Activated CD8-positive, alpha-beta memory T cell treated with anti-CD3 and anti-CD28 coated beads, Interleukin-2, amount 10 ng/mL, durations not matched to agents 7 days and 5 days (primary cell): ENCODE data around the gene MRAP. TPM values are rescaled to one million over a fixed set of nuclear protein-coding genes. Genes with fewer than 3 reads are reported as not detected.
"Not testable (repeated sequence)": the region's sequence is repeated elsewhere in the genome, so short reads cannot be mapped to it uniquely, and the experiment has no call there.

Experiments used
- ATAC-seq: fragments of 150-1000 bp; cut with Tn5 transposase; one replicate; pipeline ENCODE4 v1.10.0; 2021; ENCODE audit warnings: moderate library complexity
- CTCF ChIA-PET: fragments of 350-600 bp; sonication (Branson Sonifier 250); formaldehyde crosslinking; loops from one replicate; lab custom pipeline; 2021; ENCODE audit warnings: antibody characterized with exemption; lab: Charles Lee
- DNase-seq: peaks from one replicate; pipeline ENCODE4 v3.0.0-alpha.2; 2020
- H3K27ac Mint-ChIP-seq: one replicate; pipeline ENCODE4 v1.8.0; 2021; ENCODE audit warnings: mild to moderate bottlenecking, mixed read lengths
- H3K27me3 Mint-ChIP-seq: one replicate; pipeline ENCODE4 v1.8.0; 2021; ENCODE audit warnings: mixed read lengths
- H3K36me3 Mint-ChIP-seq: one replicate; pipeline ENCODE4 v1.8.0; 2021; ENCODE audit warnings: mild to moderate bottlenecking, mixed read lengths
- H3K4me1 Mint-ChIP-seq: one replicate; pipeline ENCODE4 v1.8.0; 2021; ENCODE audit warnings: mixed read lengths
- H3K4me3 Mint-ChIP-seq: one replicate; pipeline ENCODE4 v1.8.0; 2021; ENCODE audit warnings: mild to moderate bottlenecking, moderate library complexity, mixed read lengths
- H3K9me3 Mint-ChIP-seq: one replicate; pipeline ENCODE4 v1.8.0; 2022; ENCODE audit warnings: low read depth, mixed read lengths
- total RNA-seq, 2 experiments: library from RNA; stranded (reverse); gene quantifications; one replicate each; pipeline ENCODE4 v1.2.3, GENCODE V29; 2021

The MRAP gene
- total RNA-seq, 2 experiments from 2014 or later: not detected

DNA sequence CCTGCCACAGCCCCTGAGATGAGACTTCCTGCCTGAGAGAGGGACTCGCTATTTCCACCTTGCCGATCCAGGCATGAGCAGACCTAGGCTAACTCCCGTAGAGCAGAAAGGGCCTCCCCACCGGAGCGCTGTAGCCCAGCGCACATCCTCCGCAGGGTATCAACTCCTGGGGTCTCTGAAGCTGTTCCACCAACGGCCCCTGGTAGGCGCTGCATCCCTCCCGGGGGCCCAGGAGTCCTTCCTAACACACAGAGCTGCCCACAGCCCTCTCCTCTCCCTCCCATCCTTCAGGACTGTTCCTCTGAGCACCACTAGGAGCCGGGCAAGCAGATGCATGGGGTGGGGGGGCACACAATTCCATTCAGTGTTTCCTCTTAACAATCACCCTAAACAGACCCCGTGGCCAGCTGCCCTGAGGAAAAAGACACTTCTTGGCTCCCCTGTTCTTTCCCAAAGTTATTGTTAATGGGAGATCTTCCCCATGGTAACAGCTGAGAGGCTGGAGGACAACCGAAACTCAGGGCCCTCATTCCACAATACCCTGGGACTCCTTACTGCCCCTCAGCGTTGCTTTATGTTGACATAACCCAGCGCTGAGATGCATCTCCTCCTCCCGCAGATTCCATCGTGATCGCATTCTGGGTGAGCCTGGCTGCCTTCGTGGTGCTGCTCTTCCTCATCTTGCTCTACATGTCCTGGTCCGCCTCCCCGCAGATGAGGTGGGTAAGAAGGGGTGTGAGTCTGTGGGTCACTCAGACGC is 7.5 kb downstream of the MRAP start:
- DNase-seq (peak; percentile 34), ATAC-seq (no peak)
- H3K4me3 Mint-ChIP-seq: no peak overlapping the region
- peaks cover 7% of the 10 kb centered on the region for H3K36me3 Mint-ChIP-seq
- no peaks in the 10 kb centered on the region for H3K9me3 Mint-ChIP-seq
- no peak overlapping the region for H3K27ac Mint-ChIP-seq
- CTCF ChIA-PET: no interaction called here
- no peaks in the 10 kb centered on the region for H3K27me3 Mint-ChIP-seq
- peaks cover 5% of the 10 kb centered on the region for H3K4me1 Mint-ChIP-seq

DNA sequence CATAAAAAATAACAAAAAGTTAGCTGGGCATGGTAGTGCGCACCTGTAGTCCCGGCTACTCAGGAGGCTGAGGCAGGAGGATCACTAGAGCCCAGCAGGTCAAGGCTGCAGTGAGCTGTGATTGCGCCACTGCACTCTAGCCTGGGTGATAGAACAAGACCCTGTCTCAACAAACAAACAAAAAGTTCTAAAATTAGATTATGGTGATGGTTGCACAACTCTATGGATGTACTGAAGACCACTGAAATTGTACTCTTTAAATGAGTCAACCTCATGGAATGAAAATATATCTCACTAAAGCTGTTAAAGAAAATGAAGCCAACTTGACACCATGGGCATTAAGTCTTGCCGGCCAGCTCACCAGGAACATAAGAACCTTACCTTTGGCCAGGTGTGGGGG is 9.1 kb downstream of the MRAP start:
- CTCF ChIA-PET: interaction anchor here (0.7 kb wide), 1 partner anchor 124 kb away, joined by 3 read pairs; no protein-coding TSS in a partner anchor
- Mint-ChIP-seq H3K9me3 (no peaks in the 10 kb centered on the region), H3K27ac (no peak overlapping the region), H3K36me3 (peaks cover 7% of the 10 kb centered on the region), H3K4me3 (no peak overlapping the region), H3K4me1 (peaks cover 5% of the 10 kb centered on the region), H3K27me3 (no peaks in the 10 kb centered on the region)
- DNase-seq (no peak), ATAC-seq (no peak)

DNA sequence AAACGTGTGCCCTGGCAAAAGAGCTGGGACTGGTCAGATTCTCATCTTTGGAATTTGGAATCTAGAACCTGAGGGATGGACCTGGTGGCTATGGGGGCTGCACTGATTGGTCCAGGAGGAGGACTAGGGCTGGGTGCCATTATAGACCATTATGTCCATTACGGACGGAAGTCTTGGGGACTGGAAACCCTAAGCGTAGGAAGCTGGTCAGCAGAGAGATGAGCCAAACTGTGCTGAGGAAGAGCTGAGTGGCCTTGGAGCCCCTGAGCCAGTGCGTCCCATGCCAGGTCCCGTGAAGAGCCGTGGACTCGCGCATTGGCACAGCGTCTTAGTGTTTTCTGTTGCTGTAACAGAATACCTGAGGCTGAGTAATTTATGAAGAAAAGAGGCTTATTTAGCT is 10.0 kb downstream of the MRAP start:
- no peak for ATAC-seq
- peak overlapping the region; percentile 46 for H3K27ac Mint-ChIP-seq

DNA sequence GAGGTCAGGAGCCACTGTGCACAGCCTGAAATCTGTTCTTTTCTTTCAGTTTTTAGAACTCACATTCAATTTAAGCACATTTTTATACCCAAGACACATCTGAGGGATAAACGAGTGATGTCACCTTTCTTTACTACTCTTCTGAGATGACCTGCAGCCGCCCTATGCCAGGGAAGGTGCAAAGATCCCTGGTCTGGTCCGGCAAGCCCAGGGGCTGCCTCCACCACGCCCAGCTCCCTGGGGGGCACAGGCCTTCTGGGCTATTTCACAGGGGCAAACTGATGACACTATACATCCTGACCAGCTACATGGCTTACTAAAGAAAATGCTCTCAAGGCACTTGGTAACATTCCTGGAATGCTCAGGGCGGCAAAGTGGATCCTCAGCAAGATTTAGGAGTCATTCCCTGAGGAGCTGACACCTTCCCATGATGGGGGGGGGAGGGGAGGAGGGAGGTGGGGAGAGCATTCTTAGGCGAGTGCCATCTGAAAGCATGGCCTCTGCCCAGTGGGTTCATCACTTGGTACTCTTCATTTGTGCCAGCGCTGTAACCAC is 11.3 kb downstream of the MRAP start:
- Mint-ChIP-seq H3K4me1 (peaks cover 5% of the 10 kb centered on the region), H3K4me3 (no peak overlapping the region), H3K27me3 (no peaks in the 10 kb centered on the region), H3K9me3 (no peaks in the 10 kb centered on the region), H3K27ac (no peak overlapping the region), H3K36me3 (peaks cover 11% of the 10 kb centered on the region)
- CTCF ChIA-PET: no interaction called here
- ATAC-seq (no peak), DNase-seq (peak; percentile 38)

More for the DNA sequence above, 10.0 kb downstream of the MRAP start:
- DNase-seq: peak; percentile 5
- Mint-ChIP-seq H3K4me3 (no peak overlapping the region), H3K4me1 (peaks cover 5% of the 10 kb centered on the region), H3K9me3 (no peaks in the 10 kb centered on the region), H3K27me3 (no peaks in the 10 kb centered on the region), H3K36me3 (peaks cover 9% of the 10 kb centered on the region)
- CTCF ChIA-PET: no interaction called here

DNA sequence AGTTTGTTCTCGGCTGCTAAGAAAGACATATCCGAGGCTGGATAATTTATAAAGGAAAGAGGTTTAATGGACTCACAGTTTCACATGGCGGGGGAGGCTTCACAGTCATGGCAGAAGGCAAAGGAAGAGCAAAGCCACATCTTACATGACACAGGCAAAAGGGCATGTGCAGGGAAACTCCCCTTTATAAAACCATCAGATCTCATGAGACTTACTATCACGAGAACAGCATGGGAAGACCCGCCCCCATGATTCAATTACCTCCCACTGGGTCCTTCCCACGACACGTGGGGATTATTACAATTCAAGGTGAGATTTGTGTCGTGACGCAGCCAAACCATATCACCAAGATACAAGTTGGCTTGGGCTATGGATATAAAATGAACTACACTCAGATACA is 12.3 kb downstream of the MRAP start:
- ATAC-seq, H3K9me3 Mint-ChIP-seq, H3K4me3 Mint-ChIP-seq, H3K27me3 Mint-ChIP-seq, CTCF ChIA-PET, H3K27ac Mint-ChIP-seq, H3K4me1 Mint-ChIP-seq: not testable (repeated sequence)
- DNase-seq: peak; percentile 28
- peaks cover 11% of the 10 kb centered on the region for H3K36me3 Mint-ChIP-seq

DNA sequence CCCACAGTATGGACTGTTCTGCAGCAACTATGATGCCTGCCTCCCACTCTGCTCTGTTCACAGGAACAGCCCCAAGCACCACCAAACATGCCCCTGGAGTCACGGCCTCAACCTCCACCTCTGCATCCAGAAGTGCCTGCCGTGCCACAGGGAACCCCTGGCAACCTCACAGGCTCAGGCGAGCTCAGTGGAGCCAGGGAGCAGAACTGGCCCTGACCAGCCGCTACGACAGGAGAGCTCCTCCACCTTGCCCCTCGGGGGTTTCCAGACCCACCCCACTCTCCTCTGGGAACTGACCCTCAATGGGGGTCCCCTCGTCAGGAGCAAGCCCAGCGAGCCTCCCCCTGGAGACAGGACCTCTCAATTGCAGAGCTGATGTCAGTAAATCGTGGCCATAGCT is 13.0 kb downstream of the MRAP start:
- DNase-seq: peak; percentile 23
- CTCF ChIA-PET: no interaction called here
- H3K27me3 Mint-ChIP-seq: no peaks in the 10 kb centered on the region
- no peak overlapping the region for H3K27ac Mint-ChIP-seq
- no peak overlapping the region for H3K4me3 Mint-ChIP-seq
- H3K36me3 Mint-ChIP-seq: peaks cover 11% of the 10 kb centered on the region
- ATAC-seq: no peak
- no peaks in the 10 kb centered on the region for H3K9me3 Mint-ChIP-seq
- no peaks in the 10 kb centered on the region for H3K4me1 Mint-ChIP-seq

DNA sequence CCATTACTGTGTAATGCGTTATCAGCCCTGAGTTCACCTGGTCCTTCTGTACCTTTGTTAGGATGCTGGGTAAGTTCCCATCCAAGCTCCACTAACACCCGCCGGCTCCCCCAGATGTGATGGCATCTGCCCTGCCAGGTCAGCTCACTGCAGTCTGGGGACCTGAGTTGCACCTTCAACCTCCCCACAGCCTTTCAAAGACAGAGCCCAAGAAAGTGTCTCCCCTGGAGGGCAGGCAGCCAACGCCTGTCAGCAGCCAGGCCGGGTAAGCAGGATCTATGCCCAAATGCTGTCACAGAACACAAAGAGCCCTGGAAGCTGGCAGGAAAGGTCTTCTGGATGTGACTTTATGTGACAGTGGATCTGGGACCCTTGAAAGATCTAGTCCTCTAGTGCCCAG is 13.7 kb downstream of the MRAP start:
- Mint-ChIP-seq H3K27me3 (no peaks in the 10 kb centered on the region), H3K27ac (no peak overlapping the region), H3K9me3 (no peaks in the 10 kb centered on the region), H3K36me3 (peaks cover 7% of the 10 kb centered on the region), H3K4me1 (no peaks in the 10 kb centered on the region), H3K4me3 (no peak overlapping the region)
- no peak for ATAC-seq
- CTCF ChIA-PET: no interaction called here
- peak; percentile 32 for DNase-seq

DNA sequence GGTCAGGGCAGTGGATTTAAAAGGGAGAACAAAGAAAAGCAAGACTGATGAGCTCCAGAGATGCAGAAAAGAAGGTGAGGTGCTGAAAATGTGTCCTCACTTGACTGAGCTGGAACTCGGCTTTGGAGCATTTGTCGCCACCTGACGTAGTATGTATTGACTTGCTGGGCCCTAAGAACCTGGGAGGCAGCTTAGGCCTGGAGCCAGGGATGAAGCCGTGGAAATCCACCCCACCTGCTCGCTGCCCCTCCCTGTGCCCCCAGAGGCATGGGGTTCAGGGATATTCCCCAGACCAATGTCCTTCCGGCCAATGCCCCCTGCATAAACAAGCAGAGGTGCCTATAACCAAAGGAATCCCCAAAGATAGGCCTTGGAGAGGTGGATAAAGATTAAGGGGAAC is 14.3 kb downstream of the MRAP start:
- Mint-ChIP-seq H3K36me3 (peaks cover 6% of the 10 kb centered on the region), H3K27me3 (no peaks in the 10 kb centered on the region), H3K4me3 (no peak overlapping the region), H3K27ac (no peak overlapping the region), H3K9me3 (no peaks in the 10 kb centered on the region), H3K4me1 (no peaks in the 10 kb centered on the region)
- ATAC-seq: no peak
- peak; percentile 40 for DNase-seq
- CTCF ChIA-PET: no interaction called here

DNA sequence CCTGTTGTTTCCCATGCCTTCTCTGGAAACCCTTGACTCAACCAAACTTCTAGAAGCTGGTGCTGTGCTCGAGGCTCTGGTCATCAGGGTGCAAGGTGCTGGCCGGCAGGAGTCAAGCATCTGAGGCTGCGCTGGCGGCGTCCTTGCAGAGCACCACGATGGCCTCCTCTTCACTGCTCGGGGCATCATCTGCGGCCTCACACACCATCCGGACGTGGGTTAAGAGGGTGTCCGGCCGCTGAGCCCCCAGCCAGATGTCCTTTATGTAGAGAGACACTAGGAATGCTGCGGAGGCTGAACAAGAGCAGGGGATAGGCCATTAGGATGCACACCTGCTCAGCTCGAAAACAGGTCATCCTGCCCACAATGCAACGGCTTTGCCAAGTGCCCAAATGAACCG is 16.2 kb downstream of the MRAP start:
- CTCF ChIA-PET: no interaction called here
- no peaks in the 10 kb centered on the region for H3K9me3 Mint-ChIP-seq
- DNase-seq (no peak), ATAC-seq (no peak)
- no peaks in the 10 kb centered on the region for H3K4me1 Mint-ChIP-seq
- H3K36me3 Mint-ChIP-seq: peaks cover 21% of the 10 kb centered on the region
- H3K27me3 Mint-ChIP-seq: no peaks in the 10 kb centered on the region
- no peak overlapping the region for H3K4me3 Mint-ChIP-seq
- no peak overlapping the region for H3K27ac Mint-ChIP-seq

DNA sequence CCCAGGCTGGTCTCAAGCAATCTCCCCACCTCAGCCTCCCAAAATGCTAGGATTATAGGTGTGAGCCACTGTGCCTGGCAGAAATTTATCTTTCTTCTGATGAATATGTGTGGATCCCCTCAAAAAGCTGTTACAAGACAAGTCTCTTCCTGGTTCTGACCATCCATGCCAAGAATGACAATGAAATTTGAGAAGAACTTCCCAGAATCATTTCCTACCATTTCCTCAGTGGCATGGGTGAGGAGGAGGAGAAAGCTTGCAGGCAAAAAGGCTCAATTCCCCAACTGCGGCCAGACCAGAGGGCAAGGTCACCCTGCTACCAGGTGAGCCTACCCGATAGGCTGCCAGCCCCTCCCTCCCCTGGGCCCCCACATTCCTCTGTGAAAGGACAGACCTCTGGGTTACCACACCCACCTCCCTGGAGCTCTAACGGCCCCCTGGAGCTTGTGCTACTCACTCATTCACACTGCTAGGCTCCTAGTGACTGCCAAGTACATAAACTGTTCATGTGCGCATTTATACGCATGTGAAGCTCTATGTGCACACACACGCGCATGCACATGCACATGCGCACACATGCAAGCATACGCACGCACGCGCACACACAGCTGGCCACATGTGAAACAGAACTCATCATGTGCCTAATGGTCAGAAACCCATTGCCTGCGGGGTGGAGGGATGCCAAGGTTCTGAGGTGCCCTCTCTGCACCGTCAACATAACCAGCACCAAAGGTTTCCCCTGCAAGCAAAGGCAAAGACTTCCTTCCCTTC is 17.0 kb downstream of the MRAP start:
- Mint-ChIP-seq H3K36me3 (peaks cover 22% of the 10 kb centered on the region), H3K4me1 (no peaks in the 10 kb centered on the region)

DNA sequence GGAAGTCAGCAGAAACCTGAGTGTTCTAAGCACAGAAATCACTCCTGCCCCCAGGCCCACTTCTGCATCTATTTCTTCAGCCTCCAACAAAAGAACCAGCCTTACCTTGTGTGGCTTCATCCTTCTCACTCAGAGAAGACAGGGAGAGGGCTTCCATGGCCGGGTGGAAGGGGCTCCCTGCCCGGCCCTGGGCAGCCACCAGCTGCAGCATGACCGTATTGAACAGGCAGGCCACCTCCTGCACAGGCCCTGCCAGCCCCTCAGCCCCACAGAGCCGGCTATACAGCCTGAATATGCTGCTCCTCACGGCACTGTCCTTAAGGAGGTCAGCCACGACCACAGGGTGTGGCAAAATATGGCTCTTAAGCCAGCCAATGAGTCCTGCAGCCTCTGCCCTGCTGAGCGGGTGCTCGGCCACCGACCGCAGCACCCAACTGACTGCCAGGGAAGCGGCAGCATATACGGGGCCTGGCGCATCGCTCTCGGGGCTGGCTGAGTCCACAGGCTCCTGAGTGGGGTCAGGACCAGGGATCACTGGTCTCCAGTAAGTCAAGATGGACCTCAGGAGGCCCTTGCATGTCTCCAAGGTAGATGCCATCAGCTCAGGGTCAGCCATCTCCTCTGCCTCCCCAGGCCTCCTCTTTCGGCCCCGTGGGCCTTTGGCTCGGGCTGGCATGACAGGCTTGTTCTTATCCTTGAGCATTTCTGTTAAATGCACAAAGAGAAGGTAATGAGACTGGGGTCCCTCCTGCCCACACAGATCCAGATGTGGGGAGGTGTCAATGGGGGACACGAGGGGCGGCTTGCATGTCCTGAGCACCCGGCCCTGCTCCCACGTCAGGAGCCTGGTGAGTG is 17.9 kb downstream of the MRAP start:
- peaks cover 26% of the 10 kb centered on the region for H3K36me3 Mint-ChIP-seq
- H3K27me3 Mint-ChIP-seq: no peaks in the 10 kb centered on the region
- CTCF ChIA-PET: no interaction called here
- no peak overlapping the region for H3K4me3 Mint-ChIP-seq
- no peaks in the 10 kb centered on the region for H3K9me3 Mint-ChIP-seq
- ATAC-seq (no peak), DNase-seq (no peak)
- H3K27ac Mint-ChIP-seq: no peak overlapping the region
- no peaks in the 10 kb centered on the region for H3K4me1 Mint-ChIP-seq

More for the DNA sequence above, 17.0 kb downstream of the MRAP start:
- CTCF ChIA-PET: interaction anchor here (0.7 kb wide), 1 partner anchor 53 kb away, joined by 3 read pairs; no protein-coding TSS in a partner anchor
- Mint-ChIP-seq H3K27me3 (no peaks in the 10 kb centered on the region), H3K27ac (no peak overlapping the region), H3K4me3 (no peak overlapping the region), H3K9me3 (no peaks in the 10 kb centered on the region)
- DNase-seq: no peak
- ATAC-seq: no peak

DNA sequence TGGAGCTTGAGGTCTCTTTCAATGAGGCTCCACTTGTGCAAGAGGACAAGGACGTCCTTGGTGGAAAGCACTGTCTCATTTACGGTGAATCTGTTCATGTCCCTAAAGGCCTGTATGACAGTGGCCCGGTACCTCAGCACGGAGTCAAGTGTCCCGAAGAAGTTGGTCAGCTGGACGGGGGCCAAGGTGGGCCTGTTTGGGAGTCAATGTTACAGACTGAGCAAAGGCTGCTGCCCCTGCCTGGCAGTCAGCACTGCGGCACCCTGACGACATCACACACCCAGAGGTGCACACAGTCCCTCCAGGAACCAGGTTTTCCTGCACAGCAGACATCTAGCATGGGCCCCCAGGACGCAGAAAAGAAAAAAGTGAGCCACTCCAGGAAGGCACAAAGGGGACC is 19.1 kb downstream of the MRAP start:
- Mint-ChIP-seq H3K9me3 (no peaks in the 10 kb centered on the region), H3K27me3 (no peaks in the 10 kb centered on the region), H3K4me1 (no peaks in the 10 kb centered on the region), H3K36me3 (peaks cover 34% of the 10 kb centered on the region), H3K4me3 (no peak overlapping the region), H3K27ac (no peak overlapping the region)
- no peak for DNase-seq
- no peak for ATAC-seq
- CTCF ChIA-PET: no interaction called here

DNA sequence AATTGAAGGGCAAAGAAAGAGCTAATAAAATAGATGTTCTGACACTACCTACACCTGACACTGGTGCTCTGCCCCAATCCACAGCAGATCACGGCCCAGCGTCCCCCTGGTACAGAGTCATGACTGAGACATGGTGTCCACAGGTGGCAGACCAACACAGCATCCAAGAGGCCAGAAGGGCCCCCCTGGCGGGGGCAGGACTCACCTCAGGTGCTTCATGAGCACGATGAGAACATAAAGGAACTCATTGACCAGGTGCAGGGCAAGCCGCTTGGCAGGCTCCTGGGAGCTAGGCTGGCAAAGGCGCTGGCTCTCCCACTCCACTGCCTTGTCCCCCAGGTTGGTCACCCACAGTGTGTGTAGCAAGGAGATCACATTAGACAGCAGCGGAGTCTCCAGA is 20.4 kb downstream of the MRAP start:
- peaks cover 41% of the 10 kb centered on the region for H3K36me3 Mint-ChIP-seq
- DNase-seq: no peak
- no peaks in the 10 kb centered on the region for H3K9me3 Mint-ChIP-seq
- CTCF ChIA-PET: no interaction called here
- H3K27ac Mint-ChIP-seq: no peak overlapping the region
- no peaks in the 10 kb centered on the region for H3K4me1 Mint-ChIP-seq
- no peak for ATAC-seq
- no peak overlapping the region for H3K4me3 Mint-ChIP-seq
- no peaks in the 10 kb centered on the region for H3K27me3 Mint-ChIP-seq
